Measurements from ENCODE around the gene GNG7.
"Not testable (repeated sequence)": the region's sequence is repeated elsewhere in the genome, so short reads cannot be mapped to it uniquely, and the experiment has no call there.

GRCh38 chr19:2609034-2609388 lies 93.5 kb downstream of the GNG7 start:
- TF ChIP-seq, protein P1, sequence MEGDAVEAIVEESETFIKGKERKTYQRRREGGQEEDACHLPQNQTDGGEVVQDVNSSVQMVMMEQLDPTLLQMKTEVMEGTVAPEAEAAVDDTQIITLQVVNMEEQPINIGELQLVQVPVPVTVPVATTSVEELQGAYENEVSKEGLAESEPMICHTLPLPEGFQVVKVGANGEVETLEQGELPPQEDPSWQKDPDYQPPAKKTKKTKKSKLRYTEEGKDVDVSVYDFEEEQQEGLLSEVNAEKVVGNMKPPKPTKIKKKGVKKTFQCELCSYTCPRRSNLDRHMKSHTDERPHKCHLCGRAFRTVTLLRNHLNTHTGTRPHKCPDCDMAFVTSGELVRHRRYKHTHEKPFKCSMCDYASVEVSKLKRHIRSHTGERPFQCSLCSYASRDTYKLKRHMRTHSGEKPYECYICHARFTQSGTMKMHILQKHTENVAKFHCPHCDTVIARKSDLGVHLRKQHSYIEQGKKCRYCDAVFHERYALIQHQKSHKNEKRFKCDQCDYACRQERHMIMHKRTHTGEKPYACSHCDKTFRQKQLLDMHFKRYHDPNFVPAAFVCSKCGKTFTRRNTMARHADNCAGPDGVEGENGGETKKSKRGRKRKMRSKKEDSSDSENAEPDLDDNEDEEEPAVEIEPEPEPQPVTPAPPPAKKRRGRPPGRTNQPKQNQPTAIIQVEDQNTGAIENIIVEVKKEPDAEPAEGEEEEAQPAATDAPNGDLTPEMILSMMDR (optimal IDR thresholded peaks at IDR 0.05 in 1 of 3, IDR thresholded peaks at IDR 0.05 in 1 of 3, conservative IDR thresholded peaks at IDR 0.05 in 1 of 3; ENCODE audit: extremely low read depth in 1 of 3, insufficient read depth in 2 of 3, low read length in 3 of 3): not testable (repeated sequence)
- TF ChIP-seq EZH2 (IDR thresholded peaks at IDR 0.05; ENCODE audit: low read length): not testable (repeated sequence)
